H1 (cell line): ENCODE data around the gene INTS1. TPM values are rescaled to one million over a fixed set of nuclear protein-coding genes. Genes with fewer than 3 reads are reported as not detected.

ENCODE experiments used
- CTCF ChIA-PET: fragments of 300-600 bp; sonication (Branson Sonifier 250); formaldehyde crosslinking; loops from one replicate; lab custom pipeline; 2021; ENCODE audit not compliant: partially characterized antibody; lab: Charles Lee
- POLR2A ChIA-PET: fragments of 300-600 bp; sonication (Branson Sonifier 250); formaldehyde crosslinking; loops from one replicate; lab custom pipeline; 2021; ENCODE audit warnings: inconsistent platforms; ENCODE audit not compliant: partially characterized antibody; lab: Charles Lee
- DNase-seq, 2 experiments: peaks; one replicate each; pipeline versions ENCODE4 v3.0.0 to v3.0.0-alpha.2; 2010 to 2022; ENCODE audit warnings: low spot score in 2 of 2, low read depth in 1 of 2, mixed read lengths in 1 of 2
- FAIRE-seq: peaks from 2 replicates; lab custom pipeline; 2011; peaks lifted over from hg19 to GRCh38; lab: Jason Lieb, UNC
- H2AFZ ChIP-seq: 2 replicates; pipeline ENCODE4 v1.8.1; 2012; ENCODE audit warnings: low read length, inconsistent platforms
- H2AK5ac ChIP-seq: 2 replicates; pipeline ENCODE4 v1.6.1; 2013; ENCODE audit warnings: low read depth, low read length
- H2BK120ac ChIP-seq: replicated peaks from 2 replicates; pipeline ENCODE3; 2013; ENCODE audit warnings: low read depth, low read length, inconsistent platforms
- H2BK12ac ChIP-seq: 2 replicates; pipeline ENCODE4 v1.6.1; 2013; ENCODE audit warnings: low read depth, low read length
- H2BK15ac ChIP-seq: 2 replicates; pipeline ENCODE4 v1.6.1; 2013; ENCODE audit warnings: low read length
- H2BK20ac ChIP-seq: 2 replicates; pipeline ENCODE4 v1.6.1; 2013; ENCODE audit warnings: low read length
- H2BK5ac ChIP-seq: 2 replicates; pipeline ENCODE4 v1.6.1; 2013; ENCODE audit warnings: low read depth, low read length
- H3K14ac ChIP-seq: 2 replicates; pipeline ENCODE4 v1.6.1; 2013; ENCODE audit warnings: inconsistent platforms; ENCODE audit not compliant: insufficient read length
- H3K18ac ChIP-seq: 2 replicates; pipeline ENCODE4 v1.6.1; 2013; ENCODE audit warnings: low read length; ENCODE audit errors: extremely low read depth
- H3K23ac ChIP-seq: 2 replicates; pipeline ENCODE4 v1.6.1; 2013; ENCODE audit warnings: inconsistent platforms; ENCODE audit not compliant: insufficient read length
- H3K23me2 ChIP-seq: 2 replicates; pipeline ENCODE4 v1.6.1; 2013; ENCODE audit warnings: low read depth, low read length
- H3K27ac ChIP-seq: 2 replicates; pipeline ENCODE4 v1.6.1; 2011; ENCODE audit warnings: low read depth, low read length, inconsistent platforms
- H3K27me3 ChIP-seq, 4 experiments: replicated peaks in 1 of 4; 1 replicate in 1 of 4; 2 replicates in 3 of 4; pipeline versions ENCODE4 v1.6.1 to v1.8.1; 2011 to 2013; ENCODE audit warnings: low read length in 3 of 4, mild to moderate bottlenecking in 3 of 4, inconsistent platforms in 2 of 4, mixed read lengths in 2 of 4, moderate library complexity in 1 of 4; ENCODE audit not compliant: control insufficient read depth in 3 of 4, insufficient read depth in 3 of 4; ENCODE audit errors: extremely low read depth in 1 of 4
- H3K36me3 ChIP-seq, 4 experiments: 2 replicates each; pipeline versions ENCODE4 v1.6.1 to v1.8.1; 2011 to 2013; ENCODE audit warnings: mild to moderate bottlenecking in 4 of 4, low read length in 3 of 4, moderate library complexity in 2 of 4, control low read depth in 1 of 4, inconsistent platforms in 1 of 4; ENCODE audit not compliant: insufficient read depth in 4 of 4, control insufficient read depth in 2 of 4
- H3K4ac ChIP-seq: replicated peaks from 2 replicates; pipeline ENCODE3; 2013; ENCODE audit warnings: low read length, low read depth, mixed read lengths, inconsistent platforms; ENCODE audit not compliant: insufficient read length
- H3K4me1 ChIP-seq, 4 experiments: replicated peaks in 1 of 4; 1 replicate in 1 of 4; 2 replicates in 3 of 4; pipeline versions ENCODE4 v1.6.1 to v1.8.1; 2011 to 2013; ENCODE audit warnings: low read length in 3 of 4, inconsistent platforms in 2 of 4, mixed read lengths in 1 of 4; ENCODE audit not compliant: insufficient read depth in 4 of 4, control insufficient read depth in 3 of 4
- H3K4me2 ChIP-seq, 2 experiments: 2 replicates each; pipeline versions ENCODE4 v1.6.1 to v1.8.1; 2011 to 2013; ENCODE audit warnings: low read depth in 2 of 2, low read length in 2 of 2, control low read depth in 1 of 2, inconsistent platforms in 1 of 2, mild to moderate bottlenecking in 1 of 2; ENCODE audit not compliant: insufficient read depth in 1 of 2
- H3K4me3 ChIP-seq, 4 experiments: fragments of 200-600, 300-600 bp in 1 of 4; sonication (generic), shearing (Covaris generic), sonication (Bioruptor Twin) in 1 of 4; 2 replicates each; pipeline versions ENCODE4 v1.5.1 to v1.8.1; 2011 to 2016; ENCODE audit warnings: low read length in 4 of 4, low read depth in 3 of 4, control low read depth in 2 of 4, inconsistent platforms in 2 of 4, mild to moderate bottlenecking in 2 of 4, mixed read lengths in 1 of 4, moderate library complexity in 1 of 4; ENCODE audit not compliant: insufficient read depth in 2 of 4; ENCODE audit errors: extremely low read depth in 1 of 4
- H3K56ac ChIP-seq: replicated peaks from 2 replicates; pipeline ENCODE3; 2013; ENCODE audit warnings: low read depth, mild to moderate bottlenecking, mixed read lengths, low read length, inconsistent platforms; ENCODE audit not compliant: insufficient read length
- H3K79me1 ChIP-seq: 2 replicates; pipeline ENCODE4 v1.6.1; 2013; ENCODE audit warnings: low read depth, low read length, control low read depth
- H3K79me2 ChIP-seq, 2 experiments: 2 replicates each; pipeline versions ENCODE4 v1.6.1 to v1.8.1; 2012 to 2013; ENCODE audit warnings: low read length in 2 of 2, mild to moderate bottlenecking in 2 of 2, inconsistent platforms in 1 of 2; ENCODE audit not compliant: insufficient read depth in 2 of 2, control insufficient read depth in 1 of 2
- H3K9ac ChIP-seq, 4 experiments: replicated peaks in 1 of 4; 1 replicate in 1 of 4; 2 replicates in 3 of 4; pipeline versions ENCODE4 v1.6.1 to v1.8.1; 2011 to 2013; ENCODE audit warnings: low read depth in 3 of 4, low read length in 3 of 4, control low read depth in 2 of 4, mild to moderate bottlenecking in 2 of 4, moderate library complexity in 2 of 4, inconsistent platforms in 1 of 4; ENCODE audit errors: extremely low read depth in 1 of 4
- H3K9me3 ChIP-seq, 2 experiments: 2 replicates each; pipeline versions ENCODE4 v1.6.1 to v1.8.1; 2012 to 2013; ENCODE audit warnings: mild to moderate bottlenecking in 2 of 2, moderate library complexity in 2 of 2, control low read depth in 1 of 2, inconsistent platforms in 1 of 2, low read depth in 1 of 2, low read length in 1 of 2, mixed read lengths in 1 of 2; ENCODE audit not compliant: insufficient read depth in 2 of 2
- H4K20me1 ChIP-seq, 2 experiments: replicated peaks in 1 of 2; 2 replicates each; pipeline versions ENCODE3 to v1.8.1; 2011 to 2013; ENCODE audit warnings: inconsistent platforms in 2 of 2, low read length in 2 of 2, mild to moderate bottlenecking in 1 of 2; ENCODE audit not compliant: insufficient read depth in 2 of 2, control insufficient read depth in 1 of 2
- H4K5ac ChIP-seq: 2 replicates; pipeline ENCODE4 v1.6.1; 2013; ENCODE audit warnings: low read length, low read depth, mixed read lengths, inconsistent platforms; ENCODE audit not compliant: insufficient read length
- H4K8ac ChIP-seq: 2 replicates; pipeline ENCODE4 v1.8.0; 2013; ENCODE audit warnings: mild to moderate bottlenecking, moderate library complexity, low read length, inconsistent platforms; ENCODE audit not compliant: insufficient read depth; ENCODE audit errors: extremely low read depth
- H4K91ac ChIP-seq: replicated peaks from 2 replicates; pipeline ENCODE3; 2013; ENCODE audit warnings: low read length, mixed read lengths, inconsistent platforms; ENCODE audit not compliant: insufficient read length
- CTCF ChIP-seq, 3 experiments: IDR thresholded peaks; 1 replicate in 2 of 3; 2 replicates in 1 of 3; pipeline versions ENCODE4 v1.5.1 to v1.6.1; 2011; ENCODE audit warnings: low read length in 3 of 3, mild to moderate bottlenecking in 3 of 3, inconsistent platforms in 2 of 3, low read depth in 1 of 3, moderate library complexity in 1 of 3; ENCODE audit not compliant: insufficient read depth in 1 of 3; ENCODE audit errors: control extremely low read depth in 1 of 3
- SP1 ChIP-seq: IDR thresholded peaks from 2 replicates; pipeline ENCODE4 v1.6.1; 2011; ENCODE audit warnings: low read depth, low read length
- SP4 ChIP-seq: IDR thresholded peaks from 2 replicates; pipeline ENCODE4 v1.6.1; 2012; ENCODE audit warnings: low read length, inconsistent platforms
- WGBS, 2 experiments: shearing (Covaris generic) in 1 of 2; methylation state at CpG; one replicate each; pipeline versions ENCODE4 v1.1.6 to v1.1.7; 2013 to 2015; ENCODE audit warnings: low lambda C conversion rate in 2 of 2, mixed read lengths in 2 of 2, inconsistent platforms in 1 of 2, low coverage in 1 of 2, missing lambda C conversion rate in 1 of 2; ENCODE audit not compliant: insufficient replicate concordance in 2 of 2, insufficient coverage in 1 of 2, insufficient read length in 1 of 2; ENCODE audit errors: extremely low coverage in 1 of 2, missing lambda C conversion rate in 1 of 2; 5-methylcytosine and 5-hydroxymethylcytosine counted together
- polyA plus RNA-seq, 7 experiments: library from polyadenylated mRNA; depleted of rRNA in 3 of 7; stranded (reverse) in 5 of 7; unstranded in 2 of 7; fragments of >200 nt in 5 of 7; fragments of 200-250 nt in 2 of 7; gene quantifications; 1 replicate in 5 of 7; 2 replicates in 1 of 7; 4 replicates in 1 of 7; pipeline versions ENCODE4 v1.2.1 to v1.2.3, GENCODE V29; 2011 to 2013; ENCODE audit warnings: missing spikeins in 2 of 7, mixed read lengths in 2 of 7
- total RNA-seq: library from RNA; stranded (reverse); fragmentation: NEBNext Ultra II Directional; extraction: Animal tissue kit (Norgen Biotek cat#: 25700); gene quantifications from 2 replicates; pipeline ENCODE4 v1.2.1, GENCODE V29; 2021

Gene INTS1
- total and polyA plus RNA-seq, 2 of the 8 experiments (the other 6 are each of a cell fraction or from before 2014, with no cell fraction given): 76.9 to 104 TPM

GRCh38 chr7:1459512-1459892 lies 44.7 kb downstream of the INTS1 start:
- DNase-seq: peak; percentile 94 to 99
- TF ChIP-seq SP4: peak; percentile 88
- peak; percentile 91 for TF ChIP-seq SP1
- no peak for TF ChIP-seq CTCF (IDR thresholded peaks at IDR 0.05; ENCODE audit: control extremely low read depth in 1 of 3, insufficient read depth in 1 of 3, low read depth in 1 of 3, low read length in 3 of 3)
- TF ChIP-seq, all 59 proteins: peak for 2
- no peak overlapping the region for H3K4ac ChIP-seq
- no peak overlapping the region for H2BK5ac ChIP-seq
- H4K91ac ChIP-seq: no peak overlapping the region
- H3K9me3 ChIP-seq: no peaks in the 10 kb centered on the region
- H3K27ac ChIP-seq: no peak overlapping the region
- CTCF ChIA-PET: no interaction called here
- no peaks in the 10 kb centered on the region for H3K79me1 ChIP-seq
- H3K79me2 ChIP-seq: no peaks in the 10 kb centered on the region
- H3K36me3 ChIP-seq: no peaks in the 10 kb centered on the region
- WGBS, 2 experiments: no CpG with 5 or more reads among the region's 35 CpGs
- H4K20me1 ChIP-seq: peaks cover 0 to 2% of the 10 kb centered on the region in 2 experiments
- H3K4me3 ChIP-seq: peak overlapping the region in 2 of 4 experiments; percentile 72 to 77; a peak in 5 of 8 replicates
- no peak overlapping the region for H4K5ac ChIP-seq
- H3K56ac ChIP-seq: no peak overlapping the region
- H2BK12ac ChIP-seq: no peak overlapping the region
- no peak overlapping the region for H3K18ac ChIP-seq
- H4K8ac ChIP-seq: no peak overlapping the region
- H2BK20ac ChIP-seq: no peak overlapping the region
- H2BK15ac ChIP-seq: no peak overlapping the region
- H3K14ac ChIP-seq: no peak overlapping the region
- H3K4me2 ChIP-seq: peak overlapping the region in 1 of 2 experiments; percentile 85; a peak in 1 of 4 replicates
- 0 out of 7 replicates have a peak overlapping the region, but pooled peaks of 1 of the 4 experiments have one; percentile 23 for H3K9ac ChIP-seq
- FAIRE-seq: no peak
- peaks cover 0 to 24% (median 14%) of the 10 kb centered on the region in 4 experiments; a peak in 6 of 7 replicates for H3K4me1 ChIP-seq
- no peak overlapping the region for H2AK5ac ChIP-seq
- no peak overlapping the region for H2BK120ac ChIP-seq
- no peak overlapping the region for H3K23ac ChIP-seq
- no peaks in the 10 kb centered on the region for H3K27me3 ChIP-seq
- POLR2A ChIA-PET: no interaction called here
- peaks cover 10% of the 10 kb centered on the region; the same call in 1 of the 2 replicates for H3K23me2 ChIP-seq
- H2AFZ ChIP-seq: no peak overlapping the region
